Colonic mucosa (tissue), 4 donors: ENCODE measurements around the gene ASPRV1. TPM values are rescaled to one million over a fixed set of nuclear protein-coding genes. Genes with fewer than 3 reads are reported as not detected.

Experiments
- DNase-seq: peaks from one replicate; pipeline ENCODE4 v3.0.0-alpha.2; 2020
- H3K27ac ChIP-seq: fragments of 200-600 bp; one replicate; pipeline ENCODE4 v1.8.0; 2021
- H3K27me3 ChIP-seq: fragments of 200-600 bp; one replicate; pipeline ENCODE4 v1.8.0; 2021
- H3K36me3 ChIP-seq: fragments of 200-600 bp; one replicate; pipeline ENCODE4 v1.8.0; 2021
- H3K4me1 ChIP-seq: fragments of 200-600 bp; one replicate; pipeline ENCODE4 v1.8.0; 2021; ENCODE audit warnings: mild to moderate bottlenecking
- H3K4me3 ChIP-seq: fragments of 200-600 bp; one replicate; pipeline ENCODE4 v1.8.0; 2021
- H3K9ac ChIP-seq, 2 donors: one replicate each; pipeline ENCODE4 v1.7.0; 2013; ENCODE audit warnings: control low read depth in 2 of 2, low read depth in 2 of 2, low read length in 2 of 2
- H3K9me3 ChIP-seq: fragments of 200-600 bp; one replicate; pipeline ENCODE4 v1.8.0; 2021
- CTCF ChIP-seq: fragments of 200-600 bp; IDR thresholded peaks from one replicate; pipeline ENCODE4 v1.8.0; 2022; ENCODE audit warnings: antibody characterized with exemption, mild to moderate bottlenecking
- intact Hi-C: fragments of 100-400 bp; cut with DNase I; formaldehyde crosslinking; loops from one replicate; pipeline ENCODE4 v1.14.1; 2022
- total RNA-seq, 2 donors: library from RNA; stranded (reverse); fragmentation: NEBNext Ultra II Directional in 1 of 2; extraction: Animal tissue kit (Norgen Biotek cat#: 25700) in 1 of 2; gene quantifications; one replicate each; pipeline ENCODE4 v1.2.1, GENCODE V29; 2021
- donor health status: healthy.
- donor health status: DM: no; HTN: no; CAD: no.
- donor health status: DM: no; HTN: no; CAD: no.

Gene ASPRV1
- total RNA-seq, 2 donors from 2014 or later, result 0.40 to 0.82 TPM

- Histone ChIP-seq H3K27ac (no peak overlapping the region), H3K27me3 (no peaks in the 10 kb centered on the region), H3K4me1 (no peaks in the 10 kb centered on the region), H3K9ac (no peak overlapping the region), H3K36me3 (no peaks in the 10 kb centered on the region), H3K9me3 (no peaks in the 10 kb centered on the region), H3K4me3 (no peak overlapping the region)
- intact Hi-C loops, result no loop called here
- TF ChIP-seq CTCF, result no peak
- no peak for DNase-seq
Measured at GRCh38 chr2:69993048-69993565, 31.7 kb upstream of the ASPRV1 start.

- intact Hi-C loops, result no loop called here
- DNase-seq, result no peak
- H3K27ac ChIP-seq, result no peak overlapping the region
- TF ChIP-seq CTCF, result no peak
- no peak overlapping the region for H3K4me3 ChIP-seq
- H3K27me3 ChIP-seq, result no peaks in the 10 kb centered on the region
- H3K4me1 ChIP-seq, result no peaks in the 10 kb centered on the region
- no peaks in the 10 kb centered on the region for H3K36me3 ChIP-seq
- no peaks in the 10 kb centered on the region for H3K9me3 ChIP-seq
- no peak overlapping the region for H3K9ac ChIP-seq
Measured at GRCh38 chr2:69992310-69993047, 31.0 kb upstream of the ASPRV1 start.

GRCh38 chr2:69989441-69990105 lies 28.1 kb upstream of the ASPRV1 start:
- H3K4me3 ChIP-seq, result no peak overlapping the region
- peak; percentile 73 for DNase-seq
- H3K27me3 ChIP-seq, result no peaks in the 10 kb centered on the region
- no peaks in the 10 kb centered on the region for H3K36me3 ChIP-seq
- no peaks in the 10 kb centered on the region for H3K9me3 ChIP-seq
- no peak overlapping the region for H3K9ac ChIP-seq
- H3K27ac ChIP-seq, result peak overlapping the region; percentile 46
- intact Hi-C loops, result no loop called here
- no peaks in the 10 kb centered on the region for H3K4me1 ChIP-seq
- TF ChIP-seq CTCF, result no peak

GRCh38 chr2:69989009-69989408 lies 27.6 kb upstream of the ASPRV1 start:
- Histone ChIP-seq H3K27ac (peak overlapping the region; percentile 46), H3K9ac (no peak overlapping the region), H3K4me3 (no peak overlapping the region), H3K27me3 (no peaks in the 10 kb centered on the region), H3K4me1 (no peaks in the 10 kb centered on the region), H3K9me3 (no peaks in the 10 kb centered on the region), H3K36me3 (no peaks in the 10 kb centered on the region)
- no peak for TF ChIP-seq CTCF
- DNase-seq, result peak; percentile 56
- intact Hi-C loops, result no loop called here

- intact Hi-C loops, result no loop called here
Measured at GRCh38 chr2:69988086-69988635, 26.7 kb upstream of the ASPRV1 start.

More at GRCh38 chr2:69988086-69988635, 26.7 kb upstream of the ASPRV1 start:
- no peak for TF ChIP-seq CTCF
- no peak overlapping the region for H3K9ac ChIP-seq
- DNase-seq, result no peak
- no peak overlapping the region for H3K27ac ChIP-seq
- H3K4me3 ChIP-seq, result no peak overlapping the region
- no peaks in the 10 kb centered on the region for H3K9me3 ChIP-seq
- H3K4me1 ChIP-seq, result no peaks in the 10 kb centered on the region
- H3K27me3 ChIP-seq, result no peaks in the 10 kb centered on the region
- no peaks in the 10 kb centered on the region for H3K36me3 ChIP-seq
